PC-3 (cell line): ENCODE data around the gene IL11. TPM values are rescaled to one million over a fixed set of nuclear protein-coding genes. Genes with fewer than 3 reads are reported as not detected.
A peak's percentile ranks its signal among the peaks of the same experiment; 100 is the strongest.

Source experiments
- ATAC-seq: fragments of 200-7000 bp; cut with Tn5 transposase; 2 replicates; pipeline ENCODE4 v1.9.1; 2020; ENCODE audit warnings: mild to moderate bottlenecking, moderate library complexity
- BruUV-seq: library from RNA; stranded (reverse); fragments of 400-500 nt; replicated peaks from 2 replicates; lab custom pipeline; 2021; lab: Mats Ljungman, UMichigan
- CTCF ChIA-PET: fragments of 300-600 bp; sonication (Branson Sonifier 250); formaldehyde crosslinking; loops from one replicate; lab custom pipeline; 2022; ENCODE audit warnings: antibody characterized with exemption; lab: Charles Lee
- POLR2A ChIA-PET: fragments of 300-600 bp; sonication (Branson Sonifier 250); formaldehyde crosslinking; loops from one replicate; lab custom pipeline; 2022; ENCODE audit warnings: antibody characterized with exemption; ENCODE audit not compliant: unreplicated experiment; lab: Charles Lee
- DNase-seq: peaks from one replicate; pipeline ENCODE4 v3.0.0-alpha.2; 2015
- H2AFZ ChIP-seq: fragments of 300-600 bp; sonication (generic); 2 replicates; pipeline ENCODE4 v1.6.0; 2016; ENCODE audit warnings: antibody characterized with exemption, low read length
- H3F3A ChIP-seq: fragments of 300-600 bp; sonication (generic); one replicate; pipeline ENCODE4 v1.6.0; 2017; ENCODE audit warnings: antibody characterized with exemption, low read length, control low read depth, mild to moderate bottlenecking; ENCODE audit not compliant: unreplicated experiment
- H3K27ac ChIP-seq: fragments of 300-600 bp; sonication (generic); 2 replicates; pipeline ENCODE4 v1.5.1; 2016; ENCODE audit warnings: mild to moderate bottlenecking, low read length
- H3K27me3 ChIP-seq: fragments of 300-600 bp; sonication (generic); 2 replicates; pipeline ENCODE4 v1.6.1; 2016; ENCODE audit warnings: low read length, mixed read lengths
- H3K36me3 ChIP-seq: fragments of 300-600 bp; sonication (generic); 2 replicates; pipeline ENCODE4 v1.6.1; 2016; ENCODE audit warnings: low read depth, mixed run types, low read length, mixed read lengths
- H3K4me1 ChIP-seq: fragments of 300-600 bp; sonication (generic); 2 replicates; pipeline ENCODE4 v1.5.1; 2016; ENCODE audit warnings: low read length; ENCODE audit not compliant: insufficient read depth
- H3K4me2 ChIP-seq: fragments of 300-600 bp; sonication (generic); 2 replicates; pipeline ENCODE4 v1.6.0; 2016; ENCODE audit warnings: low read length
- H3K4me3 ChIP-seq: fragments of 300-600 bp; sonication (generic); 2 replicates; pipeline ENCODE4 v1.5.1; 2016; ENCODE audit warnings: mild to moderate bottlenecking, low read length, mixed read lengths
- H3K79me2 ChIP-seq: fragments of 300-600 bp; sonication (generic); 2 replicates; pipeline ENCODE4 v1.6.1; 2017; ENCODE audit warnings: low read length, mixed read lengths
- H3K9ac ChIP-seq: fragments of 300-600 bp; sonication (generic); 2 replicates; pipeline ENCODE4 v1.6.0; 2016; ENCODE audit warnings: mild to moderate bottlenecking, low read length
- H3K9me2 ChIP-seq: fragments of 300-600 bp; sonication (generic); replicated peaks from 2 replicates; pipeline ENCODE4 v1.6.1; 2016; ENCODE audit warnings: mixed run types, low read length, mixed read lengths
- H3K9me3 ChIP-seq: fragments of 300-600 bp; sonication (generic); 2 replicates; pipeline ENCODE4 v1.6.1; 2016; ENCODE audit warnings: low read length, mixed read lengths
- H4K20me1 ChIP-seq: fragments of 300-600 bp; sonication (generic); 2 replicates; pipeline ENCODE4 v1.6.1; 2016; ENCODE audit warnings: low read length, mixed read lengths
- CTCF ChIP-seq: fragments of 300-600 bp; sonication (generic); conservative IDR thresholded peaks from 2 replicates; pipeline ENCODE4 v1.5.1; 2017; ENCODE audit warnings: antibody characterized with exemption, low read depth, mild to moderate bottlenecking, low read length
- EZH2 ChIP-seq: fragments of 300-600 bp; sonication (generic); IDR thresholded peaks from one replicate; pipeline ENCODE4 v1.6.1; 2017; ENCODE audit warnings: antibody characterized with exemption, mild to moderate bottlenecking, low read length; ENCODE audit not compliant: unreplicated experiment
- EZH2phosphoT487 ChIP-seq: fragments of 300-600 bp; sonication (generic); IDR thresholded peaks from 2 replicates; pipeline ENCODE4 v1.6.1; 2018; ENCODE audit warnings: mild to moderate bottlenecking, antibody characterized with exemption, low read length, borderline replicate concordance
- intact Hi-C: fragments of 100-400 bp; cut with micrococcal nuclease; formaldehyde crosslinking; loops from 2 replicates; pipeline ENCODE4 v1.9.0; 2023
- total RNA-seq: library from RNA; depleted of rRNA; stranded (reverse); fragments of >200 nt; gene quantifications from 2 replicates; pipeline ENCODE4 v1.2.3, GENCODE V29; 2014

The IL11 gene
- total RNA-seq, 1 experiment from 2014 or later = 7.5 TPM

GRCh38 chr19:55391702-55392615 lies 21.7 kb upstream of the IL11 start:
- intact Hi-C loops = no loop called here
- Histone ChIP-seq H3K9ac (no peak overlapping the region), H4K20me1 (peaks cover 44% of the 10 kb centered on the region), H3K9me2 (no peaks in the 10 kb centered on the region), H3K27ac (no peak overlapping the region), H3K4me2 (no peak overlapping the region), H2AFZ (no peak overlapping the region), H3K4me1 (peaks cover 17% of the 10 kb centered on the region), H3K27me3 (no peaks in the 10 kb centered on the region), H3F3A (peaks cover 7% of the 10 kb centered on the region), H3K79me2 (peaks cover 29% of the 10 kb centered on the region), H3K9me3 (no peaks in the 10 kb centered on the region), H3K36me3 (peaks cover 27% of the 10 kb centered on the region), H3K4me3 (no peak overlapping the region)
- ATAC-seq (peak; percentile 33), DNase-seq (peak; percentile 46)
- ChIA-PET CTCF (no interaction called here), POLR2A (interaction anchor here (1.0 kb wide), 1 partner anchor 15 kb away, joined by 14 read pairs; the partner anchor contains the start of gene UBE2S)
- no peak for TF ChIP-seq CTCF
- no peak for TF ChIP-seq EZH2phosphoT487
- TF ChIP-seq EZH2 = no peak
- no TSS peak for BruUV-seq

GRCh38 chr19:55391191-55391670 lies 21.0 kb upstream of the IL11 start:
- ATAC-seq (peak; percentile 10), DNase-seq (no peak)
- Histone ChIP-seq H3K27me3 (no peaks in the 10 kb centered on the region), H3K4me3 (no peak overlapping the region), H3K4me1 (peaks cover 18% of the 10 kb centered on the region), H3F3A (peaks cover 7% of the 10 kb centered on the region), H3K9ac (no peak overlapping the region), H3K27ac (no peak overlapping the region), H3K9me3 (no peaks in the 10 kb centered on the region), H3K36me3 (peaks cover 34% of the 10 kb centered on the region), H4K20me1 (peaks cover 52% of the 10 kb centered on the region), H3K4me2 (no peak overlapping the region), H3K79me2 (peaks cover 36% of the 10 kb centered on the region), H3K9me2 (no peaks in the 10 kb centered on the region), H2AFZ (no peak overlapping the region)
- BruUV-seq = no TSS peak
- intact Hi-C loops = no loop called here
- no peak for TF ChIP-seq EZH2
- TF ChIP-seq CTCF = no peak
- TF ChIP-seq EZH2phosphoT487 = no peak
- ChIA-PET CTCF (no interaction called here), POLR2A (interaction anchor here (1.0 kb wide), 1 partner anchor 16 kb away, joined by 14 read pairs; the partner anchor contains the start of gene UBE2S)

GRCh38 chr19:55390461-55390880 lies 20.2 kb upstream of the IL11 start:
- ChIA-PET POLR2A (no interaction called here), CTCF (no interaction called here)
- Histone ChIP-seq H3F3A (peaks cover 7% of the 10 kb centered on the region), H3K27ac (no peak overlapping the region), H3K9ac (no peak overlapping the region), H2AFZ (no peak overlapping the region), H3K9me3 (no peaks in the 10 kb centered on the region), H3K4me3 (no peak overlapping the region), H3K79me2 (peaks cover 41% of the 10 kb centered on the region), H3K36me3 (peaks cover 36% of the 10 kb centered on the region), H3K9me2 (no peaks in the 10 kb centered on the region), H3K4me2 (no peak overlapping the region), H4K20me1 (peaks cover 54% of the 10 kb centered on the region), H3K4me1 (peaks cover 18% of the 10 kb centered on the region), H3K27me3 (no peaks in the 10 kb centered on the region)
- BruUV-seq = no TSS peak
- ATAC-seq (no peak), DNase-seq (no peak)
- intact Hi-C loops = no loop called here
- no peak for TF ChIP-seq CTCF
- TF ChIP-seq EZH2phosphoT487 = no peak
- TF ChIP-seq EZH2 = no peak
